Liver (tissue), 3 donors: ENCODE results near the gene NF1.
"Not testable (repeated sequence)": the region's sequence is repeated elsewhere in the genome, so short reads cannot be mapped to it uniquely, and the experiment has no call there.

Source experiments
- ATF3 ChIP-seq: IDR thresholded peaks from 2 replicates; pipeline ENCODE4 v1.6.1; 2016; ENCODE audit warnings: antibody characterized with exemption
- CTCF ChIP-seq: fragments of 150-350 bp; IDR thresholded peaks from 2 replicates; pipeline ENCODE4 v1.5.1; 2017; ENCODE audit warnings: improper control_type of control experiment, low read depth, low read length; ENCODE audit not compliant: missing input control
- EGR1 ChIP-seq, 2 donors: IDR thresholded peaks; 2 replicates each; pipeline ENCODE4 v1.6.1; 2016 to 2018; ENCODE audit warnings: antibody characterized with exemption in 2 of 2, low read depth in 2 of 2
- GABPA ChIP-seq, 2 donors: IDR thresholded peaks in 1 of 2; conservative IDR thresholded peaks in 1 of 2; 2 replicates each; pipeline ENCODE4 v1.6.1; 2016; ENCODE audit warnings: antibody characterized with exemption in 2 of 2, mild to moderate bottlenecking in 1 of 2, moderate library complexity in 1 of 2
- HNF4A ChIP-seq, 2 donors: conservative IDR thresholded peaks; 2 replicates each; pipeline ENCODE4 v1.6.1; 2016; ENCODE audit warnings: antibody characterized with exemption in 2 of 2, mild to moderate bottlenecking in 2 of 2
- JUND ChIP-seq, 2 donors: IDR thresholded peaks; 2 replicates each; pipeline ENCODE4 v1.6.1; 2016; ENCODE audit warnings: antibody characterized with exemption in 2 of 2
- MAX ChIP-seq: IDR thresholded peaks from 2 replicates; pipeline ENCODE4 v1.6.1; 2016; ENCODE audit warnings: antibody characterized with exemption
- NR2F2 ChIP-seq: IDR thresholded peaks from 2 replicates; pipeline ENCODE4 v1.6.1; 2016; ENCODE audit warnings: antibody characterized with exemption
- RAD21 ChIP-seq, 2 donors: IDR thresholded peaks; 2 replicates each; pipeline ENCODE4 v1.6.1; 2016; ENCODE audit warnings: antibody characterized with exemption in 2 of 2, mild to moderate bottlenecking in 2 of 2
- REST ChIP-seq: IDR thresholded peaks from 2 replicates; pipeline ENCODE4 v1.6.1; 2016; ENCODE audit warnings: antibody characterized with exemption, mild to moderate bottlenecking
- RXRA ChIP-seq, 2 donors: IDR thresholded peaks; 2 replicates each; pipeline ENCODE4 v1.6.1; 2017 to 2018; ENCODE audit warnings: antibody characterized with exemption in 2 of 2, mild to moderate bottlenecking in 1 of 2
- SP1 ChIP-seq: IDR thresholded peaks from 2 replicates; pipeline ENCODE4 v1.6.1; 2018; ENCODE audit warnings: antibody characterized with exemption, mild to moderate bottlenecking
- YY1 ChIP-seq: IDR thresholded peaks from 2 replicates; pipeline ENCODE4 v1.6.1; 2016; ENCODE audit warnings: antibody characterized with exemption, mild to moderate bottlenecking
- ZBTB33 ChIP-seq: IDR thresholded peaks from 2 replicates; pipeline ENCODE4 v1.6.1; 2016; ENCODE audit warnings: antibody characterized with exemption
- donor health status: healthy.
- donor health status: healthy.

- TF ChIP-seq CTCF; RXRA (IDR thresholded peaks at IDR 0.05); HNF4A (conservative IDR thresholded peaks at IDR 0.05); RAD21 (IDR thresholded peaks at IDR 0.05); EGR1 (IDR thresholded peaks at IDR 0.05; ENCODE audit: low read depth in 2 of 2); JUND (IDR thresholded peaks at IDR 0.05); ZBTB33; SP1; REST; YY1; MAX; ATF3; NR2F2; GABPA (IDR thresholded peaks at IDR 0.05 in 1 of 2, conservative IDR thresholded peaks at IDR 0.05 in 1 of 2): not testable (repeated sequence)
Observed at GRCh38 chr17:31345191-31345747, 250.5 kb downstream of the NF1 start.
